ENCODE results near the gene RPL31. TPM values are rescaled to one million over a fixed set of nuclear protein-coding genes. Genes with fewer than 3 reads are reported as not detected.
A peak's percentile ranks its signal among the peaks of the same experiment; 100 is the strongest.

Gene RPL31
- total and polyA plus RNA-seq, 9 of the 15 experiments (the other 6 are each of a cell fraction or from before 2014, with no cell fraction given): 1,176 to 6,037 (median 2,997) TPM

DNA sequence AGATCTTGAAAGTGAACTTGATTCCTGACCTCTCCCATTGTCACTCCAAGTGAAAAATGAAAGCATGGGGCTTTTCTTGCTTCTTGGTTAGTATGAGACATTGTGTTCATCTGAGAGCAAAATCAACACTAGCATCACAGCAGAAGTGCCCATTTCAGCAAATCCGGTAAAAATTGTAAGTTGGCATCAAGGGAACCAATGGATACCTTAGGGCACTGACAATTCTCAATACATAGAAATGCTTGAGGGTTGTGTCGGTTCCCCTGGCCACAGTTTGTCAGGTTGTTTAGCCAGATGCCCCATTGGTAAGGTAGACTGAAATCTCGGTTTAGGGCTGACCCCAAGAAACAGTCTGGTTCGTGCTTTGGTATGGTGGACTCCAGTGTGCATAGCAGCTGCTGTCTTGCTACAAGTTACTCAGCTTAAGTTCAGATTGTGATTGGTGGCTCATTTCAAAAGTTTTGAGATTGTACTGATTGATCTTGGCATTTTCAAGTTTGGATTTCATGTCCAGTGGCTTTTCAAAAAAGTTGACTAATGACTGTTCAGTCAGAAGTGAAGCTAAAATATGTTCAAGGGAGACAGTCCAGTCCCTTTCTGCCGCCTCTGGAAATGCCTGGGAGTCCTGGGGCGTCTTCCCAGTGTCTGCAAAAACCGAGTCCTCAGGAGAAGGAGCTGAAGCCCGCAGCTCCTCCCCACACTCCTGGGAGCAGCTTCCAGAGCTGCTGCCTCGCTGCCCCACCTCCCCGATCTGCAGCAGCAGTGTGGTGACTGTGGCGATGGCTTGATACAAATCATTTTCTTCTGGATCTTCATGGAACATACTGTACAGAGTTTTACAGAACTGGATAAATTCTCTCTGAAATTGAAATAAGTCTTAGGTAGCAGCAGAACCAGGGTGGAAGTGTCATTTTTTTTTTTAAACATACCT is 5.6 kb downstream of the RPL31 start:
- BruUV-seq (replicated peaks): no TSS peak
- ATAC-seq (peak; percentile 54), FAIRE-seq (no peak), DNase-seq (ENCODE audit: extremely low read depth in 1 of 4, low spot score in 3 of 4) (peak in 1 of 4 experiments; percentile 20)
- no peak overlapping the region for H3K27ac ChIP-seq (ENCODE audit: extremely low read depth, low read depth, low read length)
- in situ Hi-C loops (cut with MboI): no loop called here
- H3K36me3 ChIP-seq (ENCODE audit: control insufficient read depth, insufficient read depth, low read length): peaks cover 78% of the 10 kb centered on the region
- H3K4me3 ChIP-seq: no peak overlapping the region
- ChIA-PET POLR2A (interaction anchor here (0.8 to 1.3 kb wide), 2 partner anchors 10 to 20 kb away, joined by 3 to 4 read pairs; no protein-coding TSS in a partner anchor), CTCF (ENCODE audit: low intra/inter-chr PET ratio) (no interaction called here)
- no peaks in the 10 kb centered on the region for H3K9me1 ChIP-seq (ENCODE audit: control insufficient read depth, insufficient read depth, low read length)
- H3K4me2 ChIP-seq (ENCODE audit: insufficient read depth, low read length): no peak overlapping the region
- no peak overlapping the region for H2AFZ ChIP-seq (ENCODE audit: low read depth, low read length)
- peaks cover 25% of the 10 kb centered on the region; the same call in 1 of the 2 replicates for H4K20me1 ChIP-seq (replicated peaks; ENCODE audit: control insufficient read depth, insufficient read depth, low read length)
- H3K9ac ChIP-seq (ENCODE audit: insufficient read depth in 1 of 2, low read depth in 2 of 2, low read length in 2 of 2): no peak overlapping the region
- peaks cover 47% of the 10 kb centered on the region for H3K79me2 ChIP-seq (ENCODE audit: control insufficient read depth, insufficient read depth, low read length)
- peaks cover 12% of the 10 kb centered on the region in 2 experiments; a peak in 3 of 5 replicates for H3K4me1 ChIP-seq (replicated peaks in 1 of 2; ENCODE audit: control insufficient read depth in 2 of 2, insufficient read depth in 2 of 2, low read length in 2 of 2)
- intact Hi-C loops (cut with micrococcal nuclease): no loop called here
- 84% methylated on average over 10 of the region's 11 CpGs for WGBS (ENCODE audit: insufficient coverage, low coverage, missing lambda C conversion rate)
- H3K9me3 ChIP-seq (replicated peaks; ENCODE audit: control insufficient read depth, insufficient read depth, low read depth, low read length): no peaks in the 10 kb centered on the region
- no peaks in the 10 kb centered on the region for H3K27me3 ChIP-seq (ENCODE audit: control insufficient read depth in 2 of 2, insufficient read depth in 2 of 2, low read length in 2 of 2)
- TF ChIP-seq PRPF4 (IDR thresholded peaks at IDR 0.05; ENCODE audit: insufficient read depth, low read depth, low read length, poor library complexity, severe bottlenecking) (no peak), BCLAF1 (IDR thresholded peaks at IDR 0.05; ENCODE audit: borderline replicate concordance in 1 of 2, control insufficient read depth in 1 of 2, low read depth in 2 of 2, low read length in 1 of 2) (0 out of 4 replicates have a peak, but pooled peaks of 1 of the 2 experiments have one; percentile 10), POLR2AphosphoS5 (IDR thresholded peaks at IDR 0.05; ENCODE audit: control insufficient read depth, insufficient read depth, low read depth, low read length) (peak; percentile 72), POLR2B (IDR thresholded peaks at IDR 0.05; ENCODE audit: low read depth, partially characterized antibody) (peak; percentile 74), ZNF655 (CRISPR knock-in tag; IDR thresholded peaks at IDR 0.05) (no peak), EWSR1 (IDR thresholded peaks at IDR 0.05; ENCODE audit: borderline replicate concordance, low read depth, partially characterized antibody) (peak; percentile 74), ZNF224 (CRISPR knock-in tag; IDR thresholded peaks at IDR 0.05) (no peak), ZNF197 (CRISPR knock-in tag; IDR thresholded peaks at IDR 0.05; ENCODE audit: low read depth) (no peak), RBFOX2 (IDR thresholded peaks at IDR 0.05; ENCODE audit: low read depth, low read length) (peak; percentile 40), THRB (CRISPR knock-in tag; conservative IDR thresholded peaks at IDR 0.05) (peak; percentile 62; the same call in 1 of the 2 replicates), NR2C1 (IDR thresholded peaks at IDR 0.05) (no peak), NR2C1 (tag; IDR thresholded peaks at IDR 0.05) (no peak), POLR2AphosphoS2 (IDR thresholded peaks at IDR 0.05; ENCODE audit: low read length) (peak; percentile 88), SUPT5H (IDR thresholded peaks at IDR 0.05) (peak; percentile 74), PML (IDR thresholded peaks at IDR 0.05; ENCODE audit: low read length) (0 out of 2 replicates have a peak, but pooled peaks have one; percentile 36)
